Activated naive CD8-positive, alpha-beta T cell treated with anti-CD3 and anti-CD28 coated beads, Interleukin-2, amount 50 U/mL, for 24 hours (primary cell): ENCODE measurements around the gene SYCN.
"Not testable (repeated sequence)": the region's sequence is repeated elsewhere in the genome, so short reads cannot be mapped to it uniquely, and the experiment has no call there.

Experiments
- ATAC-seq: fragments of 150-1000 bp; cut with Tn5 transposase; one replicate; pipeline ENCODE4 v1.10.0; 2021
- DNase-seq: peaks from one replicate; pipeline ENCODE4 v3.0.0; 2021
- H3K27ac Mint-ChIP-seq: one replicate; pipeline ENCODE4 v1.8.0; 2021; ENCODE audit warnings: mild to moderate bottlenecking, mixed read lengths
- H3K27me3 Mint-ChIP-seq: one replicate; pipeline ENCODE4 v1.8.0; 2021; ENCODE audit warnings: mixed read lengths
- H3K36me3 Mint-ChIP-seq: one replicate; pipeline ENCODE4 v1.8.0; 2021; ENCODE audit warnings: low read depth, mixed read lengths
- H3K4me1 Mint-ChIP-seq: one replicate; pipeline ENCODE4 v1.8.0; 2021; ENCODE audit warnings: mixed read lengths
- H3K4me3 Mint-ChIP-seq: one replicate; pipeline ENCODE4 v1.8.0; 2021; ENCODE audit warnings: mild to moderate bottlenecking, moderate library complexity, mixed read lengths
- H3K9me3 Mint-ChIP-seq: one replicate; pipeline ENCODE4 v1.8.0; 2021; ENCODE audit warnings: mixed read lengths

Gene SYCN

GRCh38 chr19:39238209-39238608, 34.1 kb upstream of the SYCN start:
- Mint-ChIP-seq H3K27ac (peak overlapping the region; percentile 74), H3K9me3 (no peaks in the 10 kb centered on the region), H3K27me3 (no peaks in the 10 kb centered on the region), H3K4me1 (peaks cover 21% of the 10 kb centered on the region), H3K4me3 (no peak overlapping the region), H3K36me3 (no peaks in the 10 kb centered on the region)
- no peak for DNase-seq
- ATAC-seq: no peak

GRCh38 chr19:39237200-39238184, 33.4 kb upstream of the SYCN start:
- Mint-ChIP-seq H3K4me3 (peak overlapping the region; percentile 65), H3K36me3 (no peaks in the 10 kb centered on the region), H3K9me3 (no peaks in the 10 kb centered on the region), H3K27me3 (no peaks in the 10 kb centered on the region), H3K27ac (peak overlapping the region; percentile 74), H3K4me1 (peaks cover 21% of the 10 kb centered on the region)
- peak; percentile 62 for ATAC-seq
- peak; percentile 54 for DNase-seq

- no peaks in the 10 kb centered on the region for H3K36me3 Mint-ChIP-seq
- DNase-seq (peak; percentile 36), ATAC-seq (peak; percentile 73)
- no peaks in the 10 kb centered on the region for H3K27me3 Mint-ChIP-seq
- H3K27ac Mint-ChIP-seq: peak overlapping the region; percentile 35
- H3K4me3 Mint-ChIP-seq: no peak overlapping the region
- H3K9me3 Mint-ChIP-seq: no peaks in the 10 kb centered on the region
- H3K4me1 Mint-ChIP-seq: peaks cover 21% of the 10 kb centered on the region
These were observed 32.5 kb upstream of the SYCN start for GRCh38 chr19:39236527-39236926.

GRCh38 chr19:39232708-39233107, 28.6 kb upstream of the SYCN start:
- ATAC-seq (no peak), DNase-seq (no peak)
- Mint-ChIP-seq H3K27ac (no peak overlapping the region), H3K27me3 (no peaks in the 10 kb centered on the region), H3K36me3 (no peaks in the 10 kb centered on the region), H3K4me3 (no peak overlapping the region), H3K4me1 (peaks cover 14% of the 10 kb centered on the region), H3K9me3 (no peaks in the 10 kb centered on the region)

GRCh38 chr19:39230096-39230764, 26.2 kb upstream of the SYCN start:
- Mint-ChIP-seq H3K4me1 (no peaks in the 10 kb centered on the region), H3K36me3 (no peaks in the 10 kb centered on the region), H3K4me3 (no peak overlapping the region), H3K9me3 (no peaks in the 10 kb centered on the region), H3K27ac (no peak overlapping the region), H3K27me3 (peaks cover 4% of the 10 kb centered on the region)
- ATAC-seq (no peak), DNase-seq (no peak)

- no peak for ATAC-seq
- Mint-ChIP-seq H3K36me3 (no peaks in the 10 kb centered on the region), H3K9me3 (no peaks in the 10 kb centered on the region), H3K4me3 (no peak overlapping the region), H3K27ac (no peak overlapping the region), H3K27me3 (peaks cover 19% of the 10 kb centered on the region), H3K4me1 (peaks cover 1% of the 10 kb centered on the region)
- no peak for DNase-seq
These were observed 20.8 kb upstream of the SYCN start for GRCh38 chr19:39224910-39225309.

GRCh38 chr19:39223703-39224279, 19.7 kb upstream of the SYCN start:
- peaks cover 1% of the 10 kb centered on the region for H3K4me1 Mint-ChIP-seq
- no peak overlapping the region for H3K4me3 Mint-ChIP-seq
- ATAC-seq: no peak
- no peaks in the 10 kb centered on the region for H3K9me3 Mint-ChIP-seq
- H3K27me3 Mint-ChIP-seq: peaks cover 19% of the 10 kb centered on the region
- no peaks in the 10 kb centered on the region for H3K36me3 Mint-ChIP-seq
- peak; percentile 15 for DNase-seq
- no peak overlapping the region for H3K27ac Mint-ChIP-seq

- not testable (repeated sequence) for H3K36me3 Mint-ChIP-seq, H3K4me3 Mint-ChIP-seq, H3K9me3 Mint-ChIP-seq, H3K27ac Mint-ChIP-seq, ATAC-seq, DNase-seq, H3K4me1 Mint-ChIP-seq
- H3K27me3 Mint-ChIP-seq: peaks cover 17% of the 10 kb centered on the region
These were observed 15.0 kb upstream of the SYCN start for GRCh38 chr19:39219108-39219507.

- ATAC-seq: no peak
- Mint-ChIP-seq H3K27ac (no peak overlapping the region), H3K36me3 (no peaks in the 10 kb centered on the region), H3K4me3 (no peak overlapping the region), H3K9me3 (no peaks in the 10 kb centered on the region), H3K27me3 (peaks cover 11% of the 10 kb centered on the region), H3K4me1 (no peaks in the 10 kb centered on the region)
- no peak for DNase-seq
These were observed 14.4 kb upstream of the SYCN start for GRCh38 chr19:39218230-39219007.

GRCh38 chr19:39217094-39217493, 13.0 kb upstream of the SYCN start:
- Mint-ChIP-seq H3K4me3 (no peak overlapping the region), H3K9me3 (no peaks in the 10 kb centered on the region), H3K4me1 (no peaks in the 10 kb centered on the region), H3K27ac (no peak overlapping the region), H3K27me3 (peaks cover 7% of the 10 kb centered on the region), H3K36me3 (no peaks in the 10 kb centered on the region)
- DNase-seq: no peak
- no peak for ATAC-seq

- H3K4me3 Mint-ChIP-seq, H3K36me3 Mint-ChIP-seq, ATAC-seq, H3K9me3 Mint-ChIP-seq, H3K27me3 Mint-ChIP-seq, H3K27ac Mint-ChIP-seq, H3K4me1 Mint-ChIP-seq, DNase-seq: not testable (repeated sequence)
These were observed 11.3 kb upstream of the SYCN start for GRCh38 chr19:39215323-39215722.

- no peak overlapping the region for H3K4me3 Mint-ChIP-seq
- no peak overlapping the region for H3K27ac Mint-ChIP-seq
- no peaks in the 10 kb centered on the region for H3K9me3 Mint-ChIP-seq
- DNase-seq (peak; percentile 73), ATAC-seq (peak; percentile 89)
- H3K27me3 Mint-ChIP-seq: peaks cover 5% of the 10 kb centered on the region
- no peaks in the 10 kb centered on the region for H3K36me3 Mint-ChIP-seq
- no peaks in the 10 kb centered on the region for H3K4me1 Mint-ChIP-seq
These were observed 8.3 kb upstream of the SYCN start for GRCh38 chr19:39212375-39212742.

GRCh38 chr19:39211731-39212374, 7.8 kb upstream of the SYCN start:
- peaks cover under 1% of the 10 kb centered on the region for H3K27me3 Mint-ChIP-seq
- H3K36me3 Mint-ChIP-seq: no peaks in the 10 kb centered on the region
- DNase-seq (no peak), ATAC-seq (no peak)
- no peak overlapping the region for H3K27ac Mint-ChIP-seq
- no peaks in the 10 kb centered on the region for H3K9me3 Mint-ChIP-seq
- H3K4me1 Mint-ChIP-seq: no peaks in the 10 kb centered on the region
- no peak overlapping the region for H3K4me3 Mint-ChIP-seq

- Mint-ChIP-seq H3K4me3 (no peak overlapping the region), H3K27ac (no peak overlapping the region), H3K27me3 (peaks cover 5% of the 10 kb centered on the region), H3K4me1 (no peaks in the 10 kb centered on the region), H3K9me3 (no peaks in the 10 kb centered on the region), H3K36me3 (no peaks in the 10 kb centered on the region)
- no peak for ATAC-seq
- no peak for DNase-seq
These were observed 5.1 kb upstream of the SYCN start for GRCh38 chr19:39209196-39209595.
